Thymus (tissue), 11 donors: ENCODE measurements around the gene GPSM3. TPM values are rescaled to one million over a fixed set of nuclear protein-coding genes. Genes with fewer than 3 reads are reported as not detected.
A peak's percentile ranks its signal among the peaks of the same experiment; 100 is the strongest.
"Not testable (repeated sequence)": the region's sequence is repeated elsewhere in the genome, so short reads cannot be mapped to it uniquely, and the experiment has no call there.

Source experiments
- DNase-seq, 9 donors: peaks; one replicate each; pipeline ENCODE4 v3.0.0-alpha.2; 2013; ENCODE audit warnings: low spot score in 9 of 9, low read depth in 6 of 9, missing footprints in 1 of 9
- H3K27ac ChIP-seq, 2 donors: one replicate each; pipeline ENCODE4 v1.5.1; 2013; ENCODE audit warnings: control low read depth in 1 of 2, low read depth in 1 of 2, low read length in 1 of 2, mild to moderate bottlenecking in 1 of 2, moderate library complexity in 1 of 2
- H3K27me3 ChIP-seq, 2 donors: one replicate each; pipeline ENCODE4 v1.5.1; 2013; ENCODE audit warnings: low read length in 1 of 2; ENCODE audit not compliant: control insufficient read depth in 2 of 2, insufficient read depth in 1 of 2
- H3K36me3 ChIP-seq, 2 donors: one replicate each; pipeline ENCODE4 v1.5.1; 2013; ENCODE audit warnings: low read length in 1 of 2, mild to moderate bottlenecking in 1 of 2, moderate library complexity in 1 of 2; ENCODE audit not compliant: control insufficient read depth in 2 of 2, insufficient read depth in 2 of 2
- H3K4me1 ChIP-seq, 2 donors: one replicate each; pipeline ENCODE4 v1.5.1; 2013; ENCODE audit warnings: low read length in 2 of 2; ENCODE audit not compliant: control insufficient read depth in 2 of 2, insufficient read depth in 2 of 2
- H3K4me3 ChIP-seq, 2 donors: one replicate each; pipeline ENCODE4 v1.5.1; 2013; ENCODE audit warnings: low read length in 2 of 2, control low read depth in 1 of 2, mild to moderate bottlenecking in 1 of 2
- H3K9me3 ChIP-seq, 2 donors: one replicate each; pipeline ENCODE4 v1.5.1; 2013; ENCODE audit warnings: low read length in 1 of 2, mild to moderate bottlenecking in 1 of 2; ENCODE audit not compliant: control insufficient read depth in 2 of 2, insufficient read depth in 1 of 2
- WGBS: extraction: QIAGEN DNeasy Blood & Tissue Kit; methylation state at CpG from one replicate; pipeline ENCODE4 v1.1.7; 2013; 5-methylcytosine and 5-hydroxymethylcytosine counted together
- polyA plus RNA-seq: library from polyadenylated mRNA; stranded (reverse); fragments of 200-250 nt; gene quantifications from one replicate; pipeline ENCODE4 v1.2.3, GENCODE V29; 2013
- total RNA-seq: library from RNA; stranded (reverse); fragments of 120-200 nt; gene quantifications from one replicate; pipeline ENCODE4 v1.2.4, GENCODE V29; 2013
- donor health status: healthy.

The GPSM3 gene
- total and polyA plus RNA-seq, 2 donors: 130 to 146 TPM

GRCh38 chr6:32196682-32197616 is 4.5 kb upstream of the GPSM3 start:
- H3K36me3 ChIP-seq: no peaks in the 10 kb centered on the region
- H3K4me1 ChIP-seq: peaks cover 24 to 55% of the 10 kb centered on the region in 2 donors
- no peak for DNase-seq
- peak overlapping the region; percentile 85 to 92 for H3K4me3 ChIP-seq
- 54% methylated on average over 28 of the region's 28 CpGs for WGBS
- H3K27ac ChIP-seq: peak overlapping the region; percentile 94 to 95
- no peaks in the 10 kb centered on the region for H3K27me3 ChIP-seq
- H3K9me3 ChIP-seq: peaks cover 0 to 5% of the 10 kb centered on the region in 2 donors

- Histone ChIP-seq H3K4me3 (peak overlapping the region; percentile 85 to 92), H3K4me1 (peaks cover 27 to 55% of the 10 kb centered on the region in 2 donors), H3K27ac (peak overlapping the region; percentile 94 to 95), H3K36me3 (peaks cover 4 to 5% of the 10 kb centered on the region in 2 donors), H3K27me3 (no peaks in the 10 kb centered on the region), H3K9me3 (peaks cover 0 to 5% of the 10 kb centered on the region in 2 donors)
- peak in 3 of 9 donors; percentile 63 to 73 (median 69) for DNase-seq
- WGBS: under 1% methylated on average over 58 of the region's 58 CpGs
Observed at GRCh38 chr6:32195902-32196681, 3.6 kb upstream of the GPSM3 start.

GRCh38 chr6:32195652-32195901 is 3.1 kb upstream of the GPSM3 start:
- DNase-seq: peak; percentile 90 to 99 (median 97)
- Histone ChIP-seq H3K9me3 (peaks cover 0 to 5% of the 10 kb centered on the region in 2 donors), H3K27me3 (no peaks in the 10 kb centered on the region), H3K27ac (peak overlapping the region; percentile 94 to 95), H3K36me3 (peaks cover 6 to 7% of the 10 kb centered on the region in 2 donors), H3K4me1 (peaks cover 28 to 60% of the 10 kb centered on the region in 2 donors), H3K4me3 (peak overlapping the region; percentile 85 to 92)
- WGBS: under 1% methylated on average over 25 of the region's 25 CpGs

GRCh38 chr6:32194825-32195651 is 2.6 kb upstream of the GPSM3 start:
- H3K36me3 ChIP-seq: peaks cover 6 to 7% of the 10 kb centered on the region in 2 donors
- peaks cover 28 to 64% of the 10 kb centered on the region in 2 donors for H3K4me1 ChIP-seq
- peak overlapping the region; percentile 86 to 94 for H3K27ac ChIP-seq
- 18% methylated on average over 15 of the region's 15 CpGs for WGBS
- DNase-seq: peak in 1 of 9 donors; percentile 76
- H3K27me3 ChIP-seq: no peaks in the 10 kb centered on the region
- H3K4me3 ChIP-seq: peak overlapping the region; percentile 85 to 92
- peaks cover 0 to 5% of the 10 kb centered on the region in 2 donors for H3K9me3 ChIP-seq

- Histone ChIP-seq H3K9me3 (peaks cover 0 to 8% of the 10 kb centered on the region in 2 donors), H3K4me3 (no peak overlapping the region), H3K27ac (peak overlapping the region in 1 of 2 donors; percentile 94), H3K4me1 (peaks cover 28 to 64% of the 10 kb centered on the region in 2 donors), H3K36me3 (peaks cover 6 to 7% of the 10 kb centered on the region in 2 donors), H3K27me3 (no peaks in the 10 kb centered on the region)
- no peak for DNase-seq
- WGBS: 99% methylated on average over 4 of the region's 4 CpGs
Observed at GRCh38 chr6:32194388-32194787, 1.9 kb upstream of the GPSM3 start.

GRCh38 chr6:32193096-32193495 is 653 bp upstream of the GPSM3 start:
- 68% methylated on average over 13 of the region's 13 CpGs for WGBS
- peaks cover 13 to 17% of the 10 kb centered on the region in 2 donors for H3K36me3 ChIP-seq
- H3K9me3 ChIP-seq: peaks cover 0 to 13% of the 10 kb centered on the region in 2 donors
- not testable (repeated sequence) for H3K27me3 ChIP-seq, DNase-seq
- peaks cover 38 to 77% of the 10 kb centered on the region in 2 donors for H3K4me1 ChIP-seq
- H3K4me3 ChIP-seq: peak overlapping the region; percentile 92 to 97
- H3K27ac ChIP-seq: peak overlapping the region; percentile 93 to 94

- Histone ChIP-seq H3K27ac (peak overlapping the region; percentile 93 to 94), H3K27me3 (no peaks in the 10 kb centered on the region), H3K4me1 (peaks cover 47 to 85% of the 10 kb centered on the region in 2 donors), H3K9me3 (peaks cover 0 to 13% of the 10 kb centered on the region in 2 donors), H3K36me3 (peaks cover 25 to 29% of the 10 kb centered on the region in 2 donors), H3K4me3 (peak overlapping the region; percentile 92 to 97)
- DNase-seq: no peak
- 49% methylated on average over 15 of the region's 15 CpGs for WGBS
Observed at GRCh38 chr6:32191696-32192607, 491 bp downstream of the GPSM3 start.
